GM12865 (cell line): ENCODE results near the gene OR4D2.

Source experiments
- DNase-seq: peaks from one replicate; pipeline ENCODE4 v3.0.0; 2010; ENCODE audit warnings: low read depth
- H3K4me3 ChIP-seq: 2 replicates; pipeline ENCODE4 v1.5.1; 2011; ENCODE audit warnings: mild to moderate bottlenecking, low read depth, low read length, control low read depth
- TF ChIP-seq, protein P1 (sequence below): IDR thresholded peaks from 2 replicates; pipeline ENCODE4 v1.5.1; 2011; ENCODE audit warnings: low read length, control low read depth, low read depth, inconsistent platforms; ENCODE audit not compliant: insufficient read depth; ENCODE audit errors: missing control alignments

Gene OR4D2

DNA sequence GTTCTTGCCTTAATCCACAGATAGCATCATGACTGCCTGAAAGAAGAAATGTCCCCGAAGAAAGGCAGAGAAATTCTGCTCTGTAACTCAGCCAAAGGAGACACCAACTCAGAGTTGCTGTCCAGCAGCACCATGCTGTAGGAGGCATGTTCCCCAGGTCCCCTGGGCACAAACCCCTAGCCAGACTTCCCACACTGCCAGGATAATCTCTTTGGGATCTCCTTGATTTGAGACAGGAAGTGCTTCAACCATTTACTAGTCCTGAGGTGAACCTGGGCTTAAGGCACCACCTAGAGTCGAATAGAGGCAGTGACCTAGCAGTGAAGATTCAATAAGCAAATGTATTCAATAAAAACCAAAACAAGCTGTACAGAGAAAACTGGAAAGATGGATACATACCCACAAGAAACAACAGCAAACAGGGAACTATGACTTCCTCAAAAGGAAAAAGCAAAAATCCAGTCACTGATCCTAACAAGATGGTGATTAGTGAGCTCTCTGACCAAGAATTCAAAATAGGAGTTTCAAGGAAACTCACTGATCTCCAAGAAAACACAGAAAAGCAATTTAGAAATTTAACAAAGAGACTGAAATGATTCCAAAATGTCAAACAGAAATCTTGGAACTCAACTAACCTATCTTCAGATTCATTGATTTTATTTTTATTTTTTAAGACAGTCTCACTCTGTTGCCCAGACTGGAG, 5.7 kb downstream of the OR4D2 start:
- no peak overlapping the region for H3K4me3 ChIP-seq
- peak; percentile 56 for DNase-seq
- TF ChIP-seq, protein P1, sequence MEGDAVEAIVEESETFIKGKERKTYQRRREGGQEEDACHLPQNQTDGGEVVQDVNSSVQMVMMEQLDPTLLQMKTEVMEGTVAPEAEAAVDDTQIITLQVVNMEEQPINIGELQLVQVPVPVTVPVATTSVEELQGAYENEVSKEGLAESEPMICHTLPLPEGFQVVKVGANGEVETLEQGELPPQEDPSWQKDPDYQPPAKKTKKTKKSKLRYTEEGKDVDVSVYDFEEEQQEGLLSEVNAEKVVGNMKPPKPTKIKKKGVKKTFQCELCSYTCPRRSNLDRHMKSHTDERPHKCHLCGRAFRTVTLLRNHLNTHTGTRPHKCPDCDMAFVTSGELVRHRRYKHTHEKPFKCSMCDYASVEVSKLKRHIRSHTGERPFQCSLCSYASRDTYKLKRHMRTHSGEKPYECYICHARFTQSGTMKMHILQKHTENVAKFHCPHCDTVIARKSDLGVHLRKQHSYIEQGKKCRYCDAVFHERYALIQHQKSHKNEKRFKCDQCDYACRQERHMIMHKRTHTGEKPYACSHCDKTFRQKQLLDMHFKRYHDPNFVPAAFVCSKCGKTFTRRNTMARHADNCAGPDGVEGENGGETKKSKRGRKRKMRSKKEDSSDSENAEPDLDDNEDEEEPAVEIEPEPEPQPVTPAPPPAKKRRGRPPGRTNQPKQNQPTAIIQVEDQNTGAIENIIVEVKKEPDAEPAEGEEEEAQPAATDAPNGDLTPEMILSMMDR = peak; percentile 52

DNA sequence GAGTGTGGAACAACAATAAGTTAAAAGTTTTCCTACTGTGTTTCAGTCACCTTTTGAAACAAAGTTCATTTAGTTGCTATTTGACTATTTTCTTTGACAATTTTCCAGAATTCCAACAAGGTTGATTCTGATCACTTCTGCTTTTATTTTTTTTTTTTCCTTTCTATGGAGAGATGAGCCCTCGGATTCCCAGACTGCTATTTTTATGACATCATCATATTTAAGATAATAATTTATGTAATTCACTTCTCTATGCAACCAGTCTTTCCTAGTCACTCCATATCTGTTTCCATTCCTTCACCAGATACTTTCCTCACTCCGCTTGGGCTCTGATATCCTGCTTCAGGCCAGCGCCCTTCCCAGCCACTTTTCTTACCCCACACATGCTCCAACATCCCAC, 8.1 kb downstream of the OR4D2 start:
- no peak overlapping the region for H3K4me3 ChIP-seq
- TF ChIP-seq, protein P1 = no peak
- no peak for DNase-seq

DNA sequence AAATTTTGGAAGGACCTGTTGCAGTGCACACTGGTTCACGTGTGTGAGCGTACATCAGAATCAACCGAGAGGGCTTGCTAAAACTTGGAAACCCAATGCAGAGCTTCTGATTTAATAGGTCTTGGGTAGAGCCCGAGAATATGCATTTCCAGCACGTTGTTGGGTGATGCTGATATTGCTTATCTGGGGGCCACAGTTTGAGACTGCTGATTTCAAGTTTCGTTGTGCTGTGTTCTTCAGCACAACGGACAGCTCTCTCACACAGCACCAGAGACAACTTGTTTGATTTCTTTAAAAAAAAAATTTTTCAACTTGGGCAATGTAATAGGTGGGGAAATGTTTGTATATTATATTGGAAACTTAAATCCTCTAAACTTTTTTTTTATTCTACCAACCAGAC, 9.4 kb downstream of the OR4D2 start:
- DNase-seq = no peak
- TF ChIP-seq, protein P1 = no peak
- no peak overlapping the region for H3K4me3 ChIP-seq

DNA sequence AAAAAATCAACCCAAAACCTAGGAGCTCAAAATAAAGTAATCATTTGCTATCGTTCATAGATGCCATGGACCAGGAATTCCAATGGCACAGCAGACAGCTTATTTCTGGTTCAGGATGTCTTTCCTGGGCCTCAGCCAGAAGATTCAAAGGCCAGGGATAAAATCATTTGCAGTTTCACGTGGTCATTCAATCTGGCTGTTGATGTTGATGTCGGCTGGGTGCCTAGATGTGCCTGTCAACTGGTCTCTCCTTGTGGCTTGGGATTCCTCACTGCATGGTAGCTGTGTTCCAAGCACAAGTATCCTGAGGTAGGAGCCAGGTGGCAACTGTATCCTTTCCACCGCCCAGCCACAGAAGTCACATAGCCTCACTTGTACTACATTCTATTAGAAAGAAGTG, 15.0 kb downstream of the OR4D2 start:
- no peak for DNase-seq
- TF ChIP-seq, protein P1 = no peak
- no peak overlapping the region for H3K4me3 ChIP-seq

DNA sequence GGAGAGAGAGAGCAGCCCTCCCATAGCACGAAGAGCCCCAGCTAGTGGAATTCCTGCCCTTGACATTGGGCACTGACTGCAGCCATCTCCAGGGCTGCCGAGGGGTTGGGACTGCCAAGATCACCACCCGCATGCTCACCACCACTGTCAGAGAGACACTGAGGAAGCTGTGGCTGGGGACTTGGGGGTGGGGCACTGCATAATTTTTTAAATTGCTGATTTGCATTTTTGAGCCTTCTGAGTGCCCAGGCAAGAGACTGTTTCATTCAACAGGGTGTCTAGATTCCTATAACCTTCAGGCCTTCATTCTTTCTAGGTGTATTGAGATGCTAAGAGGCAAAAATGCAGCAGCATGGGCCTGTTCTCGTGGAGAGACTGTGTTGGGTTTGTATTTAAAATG, 16.7 kb downstream of the OR4D2 start:
- no peak for DNase-seq
- TF ChIP-seq, protein P1 = no peak

DNA sequence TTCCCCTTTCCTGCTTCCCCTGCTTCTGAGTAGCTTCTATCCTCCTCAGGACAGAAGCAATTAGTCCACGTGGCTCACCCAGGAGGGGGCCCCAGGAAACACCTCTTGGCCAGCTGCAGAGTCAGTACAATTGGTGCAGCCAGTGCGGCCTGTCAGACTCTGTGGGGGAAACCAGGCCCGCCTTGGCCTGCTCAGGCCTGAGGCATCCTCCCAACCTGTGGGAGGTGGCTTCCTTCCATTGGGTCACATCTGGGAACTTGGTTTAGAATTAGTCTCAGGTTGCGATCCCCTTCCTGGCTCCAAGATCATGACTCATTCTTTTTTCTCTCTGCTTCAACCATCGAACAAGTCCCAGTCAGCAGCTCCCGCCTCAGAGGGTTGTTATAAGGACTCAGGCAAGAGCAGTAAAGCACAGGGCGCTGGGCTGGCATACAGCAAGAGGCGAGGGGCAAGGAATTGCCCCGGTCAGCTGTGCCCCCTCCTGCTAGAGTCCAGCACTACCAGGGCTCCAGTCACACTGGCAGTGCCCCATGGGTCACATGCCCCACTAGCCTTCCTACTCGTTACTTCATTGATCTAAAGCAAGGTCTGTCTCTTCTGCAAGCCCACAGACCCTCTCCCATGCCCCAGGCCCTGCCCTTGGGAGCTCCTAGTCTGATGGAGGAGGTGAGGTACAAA, 17.7 kb downstream of the OR4D2 start:
- TF ChIP-seq, protein P1 = no peak
- no peak overlapping the region for H3K4me3 ChIP-seq
- no peak for DNase-seq

More for the DNA sequence above, 16.7 kb downstream of the OR4D2 start:
- no peak overlapping the region for H3K4me3 ChIP-seq
